MM.1S (cell line): ENCODE data around the gene BBS1.

Source experiments
- DNase-seq: peaks from one replicate; pipeline ENCODE4 v3.0.0-alpha.2; 2015
- H2AFZ ChIP-seq: fragments of 300-600 bp; sonication (generic); 2 replicates; pipeline ENCODE4 v1.6.0; 2016; ENCODE audit warnings: antibody characterized with exemption, low read length
- H3F3A ChIP-seq: fragments of 300-600 bp; sonication (generic); 2 replicates; pipeline ENCODE4 v1.6.1; 2016; ENCODE audit warnings: mild to moderate bottlenecking, antibody characterized with exemption, low read length, moderate library complexity, mixed read lengths; ENCODE audit not compliant: insufficient read depth
- H3K27ac ChIP-seq: fragments of 300-600 bp; sonication (generic); 2 replicates; pipeline ENCODE4 v1.5.1; 2016; ENCODE audit warnings: mild to moderate bottlenecking, low read length
- H3K27me3 ChIP-seq: fragments of 300-600 bp; sonication (generic); replicated peaks from 2 replicates; pipeline ENCODE4 v1.6.0; 2016; ENCODE audit warnings: low read length; ENCODE audit not compliant: insufficient read depth
- H3K36me3 ChIP-seq: fragments of 300-600 bp; sonication (generic); replicated peaks from 2 replicates; pipeline ENCODE4 v1.6.1; 2016; ENCODE audit warnings: mild to moderate bottlenecking, low read length, mixed read lengths; ENCODE audit not compliant: insufficient read depth
- H3K4me1 ChIP-seq: fragments of 300-600 bp; sonication (generic); 2 replicates; pipeline ENCODE4 v1.6.1; 2016; ENCODE audit warnings: low read length, mixed read lengths
- H3K4me2 ChIP-seq: fragments of 300-600 bp; sonication (generic); 2 replicates; pipeline ENCODE4 v1.6.0; 2016; ENCODE audit warnings: low read depth, low read length
- H3K4me3 ChIP-seq: fragments of 300-600 bp; sonication (generic); 2 replicates; pipeline ENCODE4 v1.5.1; 2016; ENCODE audit warnings: low read length, mixed read lengths
- H3K79me2 ChIP-seq: fragments of 300-600 bp; sonication (generic); 2 replicates; pipeline ENCODE4 v1.6.1; 2016; ENCODE audit warnings: mixed run types, low read length, mixed read lengths
- H3K9ac ChIP-seq: fragments of 300-600 bp; sonication (generic); 2 replicates; pipeline ENCODE4 v1.6.1; 2016; ENCODE audit warnings: low read length, mixed read lengths
- H3K9me2 ChIP-seq: fragments of 300-600 bp; sonication (generic); replicated peaks from 2 replicates; pipeline ENCODE4 v1.6.1; 2016; ENCODE audit warnings: mild to moderate bottlenecking, low read length, mixed read lengths; ENCODE audit not compliant: insufficient read depth
- H3K9me3 ChIP-seq: fragments of 300-600 bp; sonication (generic); replicated peaks from 2 replicates; pipeline ENCODE4 v1.6.1; 2016; ENCODE audit warnings: mild to moderate bottlenecking, low read length, mixed read lengths; ENCODE audit not compliant: insufficient read depth
- H4K20me1 ChIP-seq: fragments of 300-600 bp; sonication (generic); 2 replicates; pipeline ENCODE4 v1.6.1; 2016; ENCODE audit warnings: mild to moderate bottlenecking, low read length, moderate library complexity, mixed read lengths; ENCODE audit not compliant: insufficient read depth
- CTCF ChIP-seq: fragments of 300-600 bp; sonication (generic); IDR thresholded peaks from 2 replicates; pipeline ENCODE4 v1.5.1; 2016; ENCODE audit warnings: antibody characterized with exemption, low read length, mixed read lengths
- EZH2 ChIP-seq: fragments of 300-600 bp; sonication (generic); optimal IDR thresholded peaks from 2 replicates; pipeline ENCODE3; 2017; ENCODE audit warnings: low read depth, mild to moderate bottlenecking, antibody characterized with exemption, low read length, mixed read lengths
- EZH2phosphoT487 ChIP-seq: fragments of 300-600 bp; sonication (generic); IDR thresholded peaks from 2 replicates; pipeline ENCODE4 v1.6.1; 2018; ENCODE audit warnings: antibody characterized with exemption, low read length

The BBS1 gene

GRCh38 chr11:66472054-66472453 lies 38.4 kb upstream of the BBS1 start:
- Histone ChIP-seq H3K9me2 (no peaks in the 10 kb centered on the region), H3K4me2 (no peak overlapping the region), H3K79me2 (peaks cover 5% of the 10 kb centered on the region; the same call in 1 of the 2 replicates), H3K9ac (no peak overlapping the region), H3K27ac (no peak overlapping the region), H3K4me1 (peaks cover 6% of the 10 kb centered on the region; the same call in 1 of the 2 replicates), H3K36me3 (no peaks in the 10 kb centered on the region), H3K27me3 (no peaks in the 10 kb centered on the region), H3K4me3 (no peak overlapping the region), H3K9me3 (no peaks in the 10 kb centered on the region), H2AFZ (no peak overlapping the region), H4K20me1 (no peaks in the 10 kb centered on the region), H3F3A (no peaks in the 10 kb centered on the region)
- no peak for DNase-seq
- no peak for TF ChIP-seq CTCF
- TF ChIP-seq EZH2, result no peak
- no peak for TF ChIP-seq EZH2phosphoT487

- H3K4me1 ChIP-seq, result no peaks in the 10 kb centered on the region
- no peaks in the 10 kb centered on the region for H3K27me3 ChIP-seq
- TF ChIP-seq EZH2 (no peak), EZH2phosphoT487 (no peak), CTCF (no peak)
- no peaks in the 10 kb centered on the region for H3K36me3 ChIP-seq
- no peak overlapping the region for H3K4me2 ChIP-seq
- H3K27ac ChIP-seq, result no peak overlapping the region
- H3K4me3 ChIP-seq, result no peak overlapping the region
- no peaks in the 10 kb centered on the region for H3F3A ChIP-seq
- no peak overlapping the region for H3K9ac ChIP-seq
- no peaks in the 10 kb centered on the region; the same call in 1 of the 2 replicates for H3K79me2 ChIP-seq
- no peak for DNase-seq
- H3K9me2 ChIP-seq, result no peaks in the 10 kb centered on the region
- no peaks in the 10 kb centered on the region for H4K20me1 ChIP-seq
- no peaks in the 10 kb centered on the region for H3K9me3 ChIP-seq
- H2AFZ ChIP-seq, result no peak overlapping the region
These were observed 37.3 kb upstream of the BBS1 start for GRCh38 chr11:66473167-66473566.

- H3F3A ChIP-seq, result no peaks in the 10 kb centered on the region
- H3K9me2 ChIP-seq, result no peaks in the 10 kb centered on the region
- no peak overlapping the region for H3K9ac ChIP-seq
- H3K27ac ChIP-seq, result no peak overlapping the region
- H3K4me3 ChIP-seq, result no peak overlapping the region
- no peaks in the 10 kb centered on the region for H3K9me3 ChIP-seq
- H3K27me3 ChIP-seq, result no peaks in the 10 kb centered on the region
- 0 out of 2 replicates have a peak, but pooled peaks cover 4% of the 10 kb centered on the region for H3K79me2 ChIP-seq
- H3K36me3 ChIP-seq, result no peaks in the 10 kb centered on the region
- no peak overlapping the region for H2AFZ ChIP-seq
- H3K4me2 ChIP-seq, result no peak overlapping the region
- 0 out of 2 replicates have a peak, but pooled peaks cover 3% of the 10 kb centered on the region for H4K20me1 ChIP-seq
- DNase-seq, result no peak
- H3K4me1 ChIP-seq, result no peaks in the 10 kb centered on the region
- TF ChIP-seq CTCF (no peak), EZH2phosphoT487 (no peak), EZH2 (no peak)
These were observed 36.6 kb upstream of the BBS1 start for GRCh38 chr11:66473608-66474515.
